ENCODE data around the gene EPB42. TPM values are rescaled to one million over a fixed set of nuclear protein-coding genes. Genes with fewer than 3 reads are reported as not detected.

EPB42 gene
- not detected in 2 replicates for total RNA-seq (2014; rRNA removed; shearing (Covaris generic))

DNA sequence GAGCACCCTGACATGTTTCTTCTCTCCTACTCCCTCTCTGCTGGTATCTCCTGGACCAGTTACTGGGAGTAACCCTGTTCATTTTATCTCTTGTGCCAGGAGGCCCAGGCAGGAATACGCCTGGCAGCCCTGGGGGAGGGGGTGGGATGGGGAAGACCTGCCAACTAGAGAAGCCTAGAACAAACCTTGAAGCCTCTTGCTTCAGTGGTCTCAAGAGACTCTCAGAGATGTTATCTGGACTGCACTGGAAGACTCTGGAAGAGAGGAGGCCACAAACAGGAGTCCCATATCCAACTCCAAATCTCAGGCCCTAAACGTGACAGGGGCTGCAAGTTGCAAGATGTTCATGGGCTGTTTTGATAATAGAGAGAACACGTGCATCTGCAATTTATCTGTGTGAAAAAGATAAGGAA, at the start of gene EPB42:
Gene EPB42 (minus strand): TSS at position 28 of the 413 bp plus-strand sequence. CDS start 193 bp downstream, outside the sequence.
- no peak for DNase-seq (ENCODE audit: low spot score)

DNA sequence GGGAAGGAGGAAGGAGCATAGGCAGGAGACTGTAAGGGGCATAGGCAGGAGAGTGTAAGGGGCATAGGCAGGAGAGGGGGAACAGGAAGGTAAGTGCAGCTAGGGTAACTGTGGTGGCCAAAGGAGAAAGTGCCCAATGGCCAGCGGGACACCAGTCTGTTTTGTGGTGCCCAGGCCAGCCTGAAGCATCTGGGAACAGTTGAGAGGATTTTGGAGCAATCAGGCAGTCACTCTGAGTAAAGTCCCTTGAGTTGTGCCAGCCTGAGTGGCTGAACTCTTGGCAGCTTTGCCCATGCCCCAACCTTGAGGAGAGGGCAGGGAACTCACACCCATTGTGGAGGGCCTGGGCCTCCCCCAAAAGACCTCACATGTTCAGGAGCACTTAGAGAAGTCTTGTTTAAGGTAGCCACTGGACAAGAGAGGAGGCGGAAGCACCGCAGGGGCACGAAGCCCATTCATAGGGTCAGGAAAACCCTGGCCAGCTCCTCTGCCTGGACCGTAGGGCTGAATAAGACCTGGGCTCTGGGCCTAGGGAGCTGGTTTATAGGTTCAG, 49.4 kb upstream of the EPB42 start:
- DNase-seq (ENCODE audit: low spot score), result no peak

DNA sequence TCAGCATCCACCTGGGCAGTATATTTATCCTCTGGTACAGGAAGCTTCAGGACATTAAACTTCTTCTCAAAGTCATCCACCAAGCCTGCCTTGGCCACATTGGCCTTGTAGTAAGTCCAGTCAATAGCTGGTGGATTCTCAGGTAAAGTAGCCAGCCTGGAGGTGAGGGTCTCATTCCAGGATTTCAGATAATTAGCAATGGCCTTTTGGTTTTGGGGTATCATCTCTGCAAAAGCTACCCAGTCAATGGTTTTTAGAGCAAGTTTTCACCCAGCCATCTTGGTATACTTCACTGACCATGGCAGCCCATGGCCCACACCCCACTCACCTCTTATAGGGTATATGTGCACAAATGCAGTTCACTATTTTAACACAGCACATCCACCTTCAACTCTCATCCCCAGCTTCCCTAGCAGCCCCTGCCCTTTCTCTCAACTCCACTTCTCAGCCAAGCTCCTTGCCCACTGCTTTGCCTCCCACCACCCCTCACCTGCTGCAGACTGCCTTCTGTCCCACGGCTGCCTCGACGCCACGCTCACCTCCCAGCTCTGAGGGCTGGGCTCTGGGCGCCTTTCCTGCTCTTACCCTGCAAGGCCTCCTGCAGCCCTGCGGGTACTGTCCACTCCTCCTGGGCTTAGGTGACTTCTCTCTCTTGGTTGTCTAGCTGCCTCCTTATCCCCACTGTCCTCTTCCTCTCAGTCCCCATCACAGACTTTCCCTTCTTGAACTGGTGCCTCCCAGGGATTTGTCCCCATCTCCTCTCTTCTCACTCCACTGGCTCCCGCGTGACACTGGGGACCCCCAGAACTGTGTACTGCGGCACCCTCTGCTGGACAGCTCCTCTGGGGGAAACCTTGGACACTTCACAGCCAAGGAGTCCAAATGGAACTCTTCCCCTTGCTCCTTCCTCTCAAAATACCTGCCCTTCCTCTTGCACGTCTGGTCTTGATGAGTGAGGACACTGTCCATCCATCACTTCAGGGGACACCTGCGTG, 47.6 kb upstream of the EPB42 start:
- no peak for DNase-seq (ENCODE audit: low spot score)

DNA sequence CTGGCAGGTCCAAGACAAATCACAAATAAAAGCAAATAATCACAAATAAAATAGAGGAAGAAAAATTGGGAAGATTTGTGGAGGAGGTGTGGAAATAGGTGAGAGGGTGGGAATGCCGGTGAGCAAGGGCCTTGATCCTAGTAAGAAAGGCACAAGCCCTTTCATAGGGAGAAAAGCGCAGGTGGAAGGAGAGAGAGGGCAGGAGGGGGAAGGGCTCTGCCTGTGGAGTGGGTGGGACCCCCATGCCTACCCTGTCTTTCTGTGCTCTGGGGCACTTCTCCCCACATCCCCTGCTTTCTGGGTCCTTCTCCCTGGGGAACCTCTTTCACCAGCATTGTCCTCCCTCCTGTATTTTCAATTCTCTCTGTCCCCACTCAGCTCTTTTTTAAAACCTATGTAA, 46.6 kb upstream of the EPB42 start:
- no peak for DNase-seq (ENCODE audit: low spot score)

DNA sequence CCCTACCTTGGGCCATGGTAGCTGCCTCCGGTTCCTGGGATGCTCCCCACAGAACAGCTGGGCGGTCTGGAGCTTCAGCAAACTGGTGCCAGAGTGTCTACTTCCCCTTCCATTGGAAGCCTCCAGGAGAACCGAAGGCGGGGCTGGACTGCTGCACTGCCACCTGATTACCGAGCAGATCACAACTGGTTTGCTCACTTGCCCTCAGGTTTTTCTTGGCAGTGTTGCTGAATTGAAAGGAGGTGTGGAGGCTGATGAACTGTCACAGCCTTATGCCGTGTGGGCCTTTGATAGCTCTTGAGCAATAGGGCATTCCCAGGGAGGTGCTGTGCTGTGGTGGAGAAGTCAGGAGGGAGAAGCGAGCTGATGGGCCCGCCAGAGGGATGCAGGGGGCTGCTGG, 46.0 kb upstream of the EPB42 start, which contains the start of gene TGM5:
Gene TGM5 (minus strand): TSS at position 95 of the 400 bp plus-strand sequence. CDS start 79 bp downstream, at position 16.
- DNase-seq (ENCODE audit: low spot score), result no peak

DNA sequence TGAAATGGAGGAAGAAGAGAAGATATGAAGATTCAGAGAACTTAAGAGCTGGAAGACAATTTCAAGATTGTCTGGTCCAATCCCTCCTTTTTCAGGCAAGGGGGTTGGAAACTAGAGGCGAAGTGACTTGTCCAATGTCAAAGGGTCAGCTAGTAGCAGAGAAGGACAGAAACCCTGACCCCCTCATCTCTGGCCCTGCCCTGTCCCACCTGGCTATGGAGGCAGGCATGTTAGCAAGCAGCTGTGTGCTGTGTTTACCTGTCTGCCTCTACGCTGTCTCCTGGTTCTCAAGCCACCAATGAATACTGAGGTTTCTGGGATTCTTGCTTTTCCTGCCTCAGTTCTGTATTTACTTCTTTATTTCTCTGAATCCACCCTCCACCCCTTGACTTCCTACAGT, 45.6 kb upstream of the EPB42 start:
- DNase-seq (ENCODE audit: low spot score), result no peak

DNA sequence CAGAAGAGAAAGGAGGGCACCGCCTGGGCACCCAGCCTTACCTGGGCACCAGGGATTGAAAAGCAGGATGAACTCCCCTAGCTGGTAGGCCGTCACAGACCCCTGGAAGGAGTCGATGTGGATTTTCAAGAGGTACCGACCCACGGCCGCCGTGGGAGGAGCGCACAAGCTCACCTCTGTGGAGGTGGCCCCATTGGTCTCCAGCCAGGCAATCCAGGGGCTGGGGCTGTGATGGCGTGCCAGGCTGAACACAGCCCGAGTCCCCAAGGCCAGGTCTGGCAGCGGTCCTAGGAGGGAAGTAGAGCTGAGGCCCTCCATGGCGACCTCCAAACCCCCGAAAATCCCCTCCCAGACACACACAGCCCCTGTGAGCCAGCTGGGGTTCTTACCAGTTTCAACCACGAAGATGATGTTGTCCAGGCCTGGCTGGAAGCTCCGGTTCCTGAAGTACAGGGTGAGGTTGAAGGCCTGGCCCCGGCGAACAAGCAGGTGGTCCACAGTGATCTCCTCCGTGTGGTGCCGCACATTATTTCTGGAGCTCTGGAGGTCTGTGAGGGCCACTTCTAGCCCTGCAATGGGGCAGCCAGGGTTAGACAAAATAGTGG, 39.3 kb upstream of the EPB42 start:
- no peak for DNase-seq (ENCODE audit: low spot score)

DNA sequence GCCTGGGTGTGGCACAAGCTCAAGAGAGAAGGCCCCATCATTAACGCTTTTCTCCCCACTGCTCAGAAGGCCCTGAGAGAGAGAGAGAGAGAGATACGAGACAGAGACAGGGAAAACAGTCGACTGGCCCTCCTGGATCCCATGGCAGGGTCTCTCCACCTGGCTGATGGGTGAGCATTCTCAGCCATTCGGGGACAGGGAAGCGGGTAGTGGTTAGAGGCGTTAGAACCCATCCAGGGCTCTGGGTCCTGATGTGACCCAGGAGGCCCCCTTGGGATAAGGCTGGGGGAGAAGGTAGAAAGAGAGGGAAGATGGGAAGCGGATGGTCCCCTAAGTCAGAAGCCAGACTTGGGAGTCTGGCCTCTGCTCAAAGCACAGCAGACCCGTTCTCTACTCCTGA, 38.0 kb upstream of the EPB42 start:
- no peak for DNase-seq (ENCODE audit: low spot score)

DNA sequence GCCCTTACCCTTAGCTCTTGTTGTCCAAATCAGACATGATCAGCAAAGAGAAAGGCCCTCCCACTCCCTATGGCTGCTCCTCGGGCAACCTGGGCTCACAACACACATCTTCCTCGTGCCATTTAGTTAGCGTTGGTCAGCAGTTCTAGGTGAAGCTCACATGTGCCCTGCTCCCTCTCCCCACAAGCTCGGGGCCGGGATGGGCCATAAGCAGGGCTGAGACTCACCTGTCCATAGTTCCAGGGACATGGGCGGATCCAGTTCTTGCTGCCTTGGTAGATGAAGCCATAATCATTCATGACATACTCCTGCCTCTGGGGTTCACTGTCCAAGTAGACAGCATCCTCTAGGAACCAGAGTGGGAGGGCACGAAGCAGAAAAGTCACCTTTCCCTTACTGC, 35.5 kb upstream of the EPB42 start:
- no peak for DNase-seq (ENCODE audit: low spot score)

DNA sequence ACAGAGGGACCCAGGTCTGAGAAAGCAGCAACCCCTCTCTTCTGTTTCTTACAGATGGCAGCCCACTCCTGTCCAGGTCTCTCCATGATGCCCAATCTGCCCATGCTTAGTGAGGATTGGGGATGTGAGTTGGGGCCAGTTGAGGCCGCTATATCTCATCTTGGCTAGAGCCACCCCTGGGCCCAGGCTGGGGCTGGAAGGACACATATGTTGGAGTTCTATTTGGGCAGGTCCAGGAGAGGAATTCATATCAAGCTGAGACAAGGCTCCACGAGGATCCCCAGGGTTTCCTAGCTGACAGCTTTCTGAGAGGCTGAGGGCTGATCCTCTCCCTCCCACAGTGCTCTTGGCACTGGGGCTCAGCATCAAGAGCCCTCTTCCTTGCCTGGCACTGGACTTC, 34.6 kb upstream of the EPB42 start:
- no peak for DNase-seq (ENCODE audit: low spot score)

DNA sequence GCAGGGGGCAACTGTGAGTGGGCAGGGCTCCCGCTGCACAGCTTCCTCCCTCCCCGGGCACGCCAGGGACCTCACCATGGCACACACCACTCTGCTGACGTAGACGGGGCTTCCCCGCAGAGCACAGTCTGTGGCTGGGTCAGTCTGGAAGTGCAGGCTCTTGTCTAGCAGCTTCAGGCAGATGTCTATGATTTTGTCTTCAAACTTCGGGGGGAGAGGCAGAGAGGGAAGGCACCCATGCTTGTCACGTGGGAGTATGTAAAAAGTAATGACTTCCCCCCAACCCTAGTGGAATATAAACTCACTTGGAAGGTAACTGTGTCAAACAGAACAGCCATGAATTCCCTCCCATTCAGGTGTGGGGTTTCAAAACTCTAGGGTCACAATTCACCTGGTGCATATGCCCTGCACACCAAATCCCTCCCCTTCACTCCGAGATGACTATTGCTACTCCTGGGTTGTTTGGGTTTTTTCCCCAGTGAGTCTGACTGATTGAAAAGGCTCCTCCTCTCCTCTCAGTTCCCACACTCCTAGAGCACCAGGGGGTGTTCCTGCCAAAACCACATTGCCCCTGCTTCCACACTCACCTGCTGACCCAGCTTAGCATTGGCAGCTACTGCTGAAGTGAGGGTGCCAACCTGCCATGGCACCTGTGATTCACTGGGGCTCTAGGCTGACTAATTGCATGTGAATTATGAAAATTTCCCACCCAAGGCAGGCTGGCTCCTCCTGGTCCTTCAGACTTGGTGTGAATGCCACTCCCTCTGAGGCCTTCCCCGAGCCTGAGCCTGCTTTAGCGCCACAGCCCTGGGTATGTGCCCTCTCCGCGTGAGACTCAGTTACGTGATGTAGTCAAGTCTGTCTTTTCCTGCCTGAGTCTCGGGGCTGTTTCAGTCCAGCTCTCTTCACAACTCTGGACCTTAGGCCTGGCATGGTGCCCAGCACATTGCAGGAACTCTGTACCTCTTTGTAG, 32.9 kb upstream of the EPB42 start:
- peak; percentile 96 for DNase-seq (ENCODE audit: low spot score)

DNA sequence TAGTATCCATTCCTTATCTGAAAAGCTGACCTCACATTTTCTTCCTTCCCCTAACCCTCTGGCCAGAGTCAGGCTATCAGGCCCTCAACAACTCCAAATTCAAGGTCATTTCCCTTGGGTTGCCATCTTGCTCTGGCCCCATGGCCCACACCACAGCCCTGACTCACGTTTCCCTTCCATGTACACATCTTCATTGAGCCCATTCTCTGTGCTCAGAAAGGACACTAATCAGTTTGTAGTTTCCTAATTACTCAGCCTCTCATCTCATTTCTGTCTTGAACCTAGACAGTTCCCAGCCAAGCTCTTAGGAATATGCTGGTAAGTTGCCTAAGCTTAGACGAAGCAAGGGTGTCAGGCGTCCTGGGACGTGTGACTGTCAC, 31.0 kb upstream of the EPB42 start:
- DNase-seq (ENCODE audit: low spot score), result no peak

DNA sequence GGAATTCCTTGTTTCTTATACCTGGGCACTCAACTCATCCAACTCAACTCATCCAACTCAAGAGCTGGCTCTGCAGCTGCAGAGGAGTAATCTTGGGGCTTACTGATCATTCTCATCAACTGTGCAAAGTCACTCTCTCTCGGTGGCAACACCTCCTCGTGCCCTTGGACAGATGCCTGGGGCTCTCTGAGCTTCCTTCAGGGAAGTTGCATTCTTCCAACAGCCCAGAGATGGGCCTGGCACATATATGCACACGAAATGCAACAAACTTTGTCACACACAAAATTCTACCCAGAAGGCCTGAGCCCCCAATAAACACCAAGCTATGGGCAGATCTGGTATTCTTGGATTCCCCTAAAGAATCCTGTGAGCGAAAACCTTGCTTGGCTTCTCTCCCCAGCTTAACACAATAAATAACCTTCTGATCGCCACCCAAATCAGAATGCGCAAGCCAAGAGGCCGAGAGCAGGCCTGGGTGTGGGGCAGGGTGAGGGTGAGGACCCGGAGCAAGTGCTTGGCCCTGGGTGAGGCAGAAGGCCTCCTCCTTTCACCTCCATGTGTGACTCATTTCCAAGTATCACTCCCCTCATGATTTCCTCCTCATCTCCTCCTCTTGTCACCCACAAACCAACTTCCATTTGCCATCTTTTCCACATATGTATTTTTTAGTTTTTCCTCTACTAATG, 30.5 kb upstream of the EPB42 start:
- DNase-seq (ENCODE audit: low spot score), result no peak

DNA sequence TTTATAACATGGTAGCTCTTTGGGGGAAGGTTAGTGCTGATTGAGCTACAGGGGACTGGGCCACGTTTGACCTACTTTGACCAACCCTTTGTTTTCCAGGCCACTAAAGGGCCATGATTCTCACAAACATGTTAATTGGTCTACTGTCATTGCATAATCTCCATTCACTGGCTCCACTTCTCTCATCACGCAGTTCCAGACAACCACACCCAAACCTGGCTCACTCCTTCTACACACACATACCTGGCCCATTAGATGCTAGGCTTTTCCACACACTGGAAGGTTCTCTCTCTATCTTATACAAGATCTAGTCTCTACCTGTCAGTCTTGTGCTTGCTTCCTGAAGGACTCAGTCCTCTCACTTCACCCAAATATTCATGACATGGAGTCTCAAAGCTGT, 30.0 kb upstream of the EPB42 start:
- DNase-seq (ENCODE audit: low spot score), result no peak

DNA sequence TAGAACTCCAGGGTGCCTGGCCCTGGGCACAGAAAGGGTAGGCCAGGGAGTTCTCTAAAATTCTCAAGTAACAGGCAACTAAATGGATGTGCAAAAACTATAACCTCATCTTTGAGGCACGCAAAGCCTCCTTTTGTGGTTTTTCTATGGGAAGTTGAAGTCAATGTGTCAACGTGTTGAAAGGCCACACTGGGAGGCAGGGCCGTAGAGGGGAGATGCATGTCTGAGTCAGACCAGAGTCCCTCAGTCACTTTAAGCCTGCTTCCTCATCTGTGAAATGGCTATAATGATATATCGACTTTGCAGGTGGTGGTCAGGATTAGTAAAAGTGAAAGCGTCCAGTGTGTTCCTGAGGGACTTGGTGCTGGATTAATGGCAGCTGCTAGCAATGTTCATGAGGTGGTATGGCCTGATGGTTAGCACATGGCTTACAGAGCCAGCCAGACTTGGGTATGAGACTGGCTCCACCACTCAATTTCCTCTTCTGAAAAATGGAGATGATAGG, 28.9 kb upstream of the EPB42 start:
- peak; percentile 96 for DNase-seq (ENCODE audit: low spot score)

DNA sequence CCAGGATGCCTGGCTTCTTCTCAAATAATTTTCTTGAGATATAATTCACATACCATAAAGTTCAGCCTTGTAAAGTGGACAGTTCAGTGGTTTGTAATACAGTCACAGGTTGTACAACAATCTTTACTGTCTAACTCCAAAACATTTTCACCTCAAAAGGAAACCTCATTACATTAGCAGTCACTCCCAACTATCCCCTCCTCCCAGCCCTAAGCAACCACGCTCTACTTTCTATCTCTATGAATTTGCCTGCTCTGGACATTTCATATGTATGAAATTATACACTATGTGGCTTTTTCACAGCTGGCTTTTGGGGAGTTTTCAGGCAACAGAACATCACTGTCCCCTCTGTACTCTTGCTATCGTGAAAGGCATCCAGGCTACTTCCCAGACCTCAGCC, 28.4 kb upstream of the EPB42 start:
- DNase-seq (ENCODE audit: low spot score), result no peak

DNA sequence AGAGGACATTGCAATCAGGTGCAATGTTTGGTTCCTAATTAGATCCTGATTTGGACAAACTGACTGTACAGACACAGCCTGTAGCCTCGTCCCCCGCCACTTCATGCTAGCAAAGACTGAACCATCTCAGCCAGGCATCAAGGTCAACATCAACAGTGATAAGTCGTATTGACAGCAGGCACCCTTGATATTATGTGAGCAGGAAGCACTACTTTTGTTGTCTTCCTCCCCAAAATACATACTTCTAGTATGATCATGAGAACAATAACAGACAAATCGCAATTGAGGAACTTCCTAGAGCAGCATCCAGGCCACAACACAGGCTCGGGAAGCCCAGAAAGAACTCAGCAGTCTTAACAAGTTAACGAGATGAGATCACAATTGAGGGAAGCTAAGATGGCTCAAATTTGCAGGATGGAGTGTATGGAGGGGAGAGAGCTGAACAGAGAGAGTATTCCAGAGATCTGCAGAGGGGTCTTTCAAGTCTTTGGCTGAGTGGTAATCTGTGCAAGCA, 25.5 kb upstream of the EPB42 start:
- DNase-seq (ENCODE audit: low spot score), result no peak

DNA sequence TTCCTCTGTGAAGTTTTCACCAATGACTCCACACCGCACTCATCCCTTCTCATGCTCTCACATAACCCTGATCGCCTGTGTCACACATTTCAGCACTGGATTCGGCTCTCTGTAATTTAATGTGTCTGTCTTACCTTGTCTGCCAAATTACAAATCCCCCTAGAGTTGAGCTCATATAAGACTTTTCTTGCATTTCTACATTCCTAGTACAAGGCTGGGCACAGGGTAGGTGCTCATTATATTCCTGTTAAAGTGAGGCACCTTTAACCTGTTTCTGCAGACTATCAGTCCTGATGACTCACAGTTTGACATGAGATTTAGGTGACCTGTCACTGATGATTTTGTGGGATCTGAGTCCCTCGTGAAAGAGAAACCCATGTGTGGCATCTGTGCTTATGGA, 23.3 kb upstream of the EPB42 start:
- DNase-seq (ENCODE audit: low spot score), result no peak

DNA sequence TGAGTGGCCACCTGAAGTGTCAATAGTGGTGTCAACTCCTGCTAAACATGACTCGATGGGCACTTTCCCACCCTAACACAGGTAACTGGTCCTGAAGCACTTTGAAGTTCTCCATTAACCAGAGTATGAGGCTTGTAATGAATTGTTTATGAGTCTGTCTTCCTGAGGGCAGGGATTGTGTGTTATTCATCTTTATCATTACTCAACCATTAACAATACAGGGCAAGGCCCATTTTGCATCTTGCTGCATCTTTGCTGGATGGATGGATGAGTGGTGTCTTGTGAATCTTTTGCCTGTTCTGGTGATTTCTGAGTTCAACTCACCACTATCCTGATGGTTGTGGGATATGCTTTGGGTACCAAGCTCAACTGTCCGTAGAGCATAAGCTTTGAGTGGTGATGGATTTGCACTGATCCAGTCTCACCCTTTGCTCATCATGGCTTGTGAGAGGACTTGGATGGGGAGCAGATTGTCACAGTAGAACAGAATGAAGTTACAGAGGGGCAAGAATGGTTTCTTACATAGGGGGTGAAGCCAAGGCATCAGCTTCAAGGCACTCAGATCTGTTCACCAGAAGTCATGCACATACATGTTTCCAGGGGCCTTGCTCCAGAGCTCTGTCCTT, 22.3 kb upstream of the EPB42 start:
- DNase-seq (ENCODE audit: low spot score), result no peak

DNA sequence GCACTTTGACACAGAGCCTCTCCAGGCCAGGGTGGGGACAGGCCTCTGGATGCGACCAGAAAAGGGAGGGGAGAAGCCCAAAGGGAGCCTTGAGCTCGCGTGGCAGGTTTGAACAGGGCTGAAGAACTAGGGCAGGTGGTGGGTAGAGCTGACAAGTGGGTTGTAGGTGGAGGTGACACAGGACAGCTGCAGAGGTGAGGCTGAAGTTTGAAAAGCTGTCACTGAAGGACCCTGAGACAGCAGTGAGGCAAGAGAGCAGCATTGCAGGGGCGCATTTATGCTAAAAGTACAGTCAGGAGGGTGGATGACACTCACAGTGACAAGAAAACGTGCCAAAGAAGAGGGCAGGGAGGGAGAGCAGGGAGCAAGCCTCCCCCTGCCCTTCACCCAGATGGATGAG, 21.8 kb upstream of the EPB42 start:
- DNase-seq (ENCODE audit: low spot score), result no peak
